ENCODE data around the gene CFAP54.
A peak's percentile ranks its signal among the peaks of the same experiment; 100 is the strongest.

CFAP54 gene

DNA sequence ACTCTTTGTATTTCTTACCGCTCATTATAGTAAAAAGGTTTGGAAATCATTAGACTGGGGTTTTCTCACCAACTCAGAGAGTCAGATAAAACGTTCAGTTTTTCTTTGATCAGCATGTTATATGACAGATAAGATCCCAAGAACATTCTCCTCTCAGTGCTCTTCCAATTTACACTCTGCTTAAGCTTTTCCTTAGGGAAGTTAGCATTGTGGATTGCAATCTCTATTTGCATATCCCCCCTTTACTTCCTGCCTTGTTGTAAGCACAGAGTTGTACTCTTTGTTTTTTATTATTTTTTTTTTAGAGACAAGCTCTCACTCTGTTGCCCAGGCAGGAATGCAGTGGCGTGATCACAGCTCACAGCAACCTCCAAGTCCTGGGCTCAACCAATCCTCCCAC lies 11.4 kb upstream of the CFAP54 start:
- Histone ChIP-seq H4K91ac (ENCODE audit: low read depth, low read length) (no peak overlapping the region), H3K36me3 (ENCODE audit: control insufficient read depth in 1 of 2, insufficient read depth in 2 of 2, low read length in 2 of 2) (no peaks in the 10 kb centered on the region), H2AK5ac (ENCODE audit: low read length) (no peak overlapping the region), H3K9me3 (ENCODE audit: insufficient read depth, low read depth, low read length) (no peaks in the 10 kb centered on the region), H4K8ac (ENCODE audit: low read depth, low read length) (no peak overlapping the region), H2BK12ac (ENCODE audit: low read length) (no peak overlapping the region), H3K9ac (ENCODE audit: low read length) (no peak overlapping the region), H3K4me3 (ENCODE audit: low read depth, low read length) (no peak overlapping the region), H3K79me2 (ENCODE audit: control insufficient read depth, insufficient read depth, low read length, poor library complexity) (no peaks in the 10 kb centered on the region), H3K4me2 (ENCODE audit: low read length) (no peak overlapping the region), H2BK120ac (ENCODE audit: insufficient read depth, low read length, poor library complexity) (no peak overlapping the region), H3K27ac (ENCODE audit: low read depth, low read length) (no peak overlapping the region), H2BK5ac (ENCODE audit: low read depth, low read length, poor library complexity) (no peak overlapping the region), H3K23ac (ENCODE audit: low read length) (no peak overlapping the region), H3K27me3 (ENCODE audit: insufficient read depth, low read length) (no peaks in the 10 kb centered on the region), H4K12ac (ENCODE audit: low read depth, low read length) (no peak overlapping the region), H3K79me1 (ENCODE audit: low read length) (no peaks in the 10 kb centered on the region), H3K18ac (ENCODE audit: low read length) (no peak overlapping the region), H3K14ac (ENCODE audit: low read length) (no peak overlapping the region), H3K4me1 (ENCODE audit: control insufficient read depth in 1 of 2, insufficient read depth in 2 of 2, low read length in 2 of 2) (no peaks in the 10 kb centered on the region), H3K4ac (ENCODE audit: low read depth, low read length) (no peak overlapping the region), H2AFZ (ENCODE audit: insufficient read depth, low read length, poor library complexity) (no peak overlapping the region)
- no peak for DNase-seq
- WGBS (ENCODE audit: extremely low coverage, insufficient coverage, insufficient read length): no CpG with 5 or more reads among the region's 3 CpGs

DNA sequence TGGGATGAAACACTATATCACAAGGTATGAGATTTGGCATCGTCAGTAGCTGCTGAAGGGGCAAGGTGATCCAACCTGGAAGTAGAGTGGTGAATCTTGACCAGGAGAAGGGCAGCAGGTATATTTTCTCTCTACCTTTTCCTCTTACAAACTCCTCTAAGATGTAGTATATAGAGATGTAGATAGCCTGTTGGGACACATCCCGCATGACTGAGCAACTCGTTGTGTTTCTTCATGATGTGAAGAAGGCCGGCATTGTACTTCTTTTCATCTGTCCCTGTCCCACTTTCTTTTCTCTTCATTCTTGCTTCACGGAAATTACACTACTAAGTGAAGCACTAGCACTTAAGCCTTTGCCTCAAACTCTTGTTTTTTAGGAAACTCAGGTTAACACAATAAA lies 7.3 kb upstream of the CFAP54 start:
- Histone ChIP-seq H3K14ac (ENCODE audit: low read length) (no peak overlapping the region), H2BK120ac (ENCODE audit: insufficient read depth, low read length, poor library complexity) (no peak overlapping the region), H3K27me3 (ENCODE audit: insufficient read depth, low read length) (no peaks in the 10 kb centered on the region), H3K79me2 (ENCODE audit: control insufficient read depth, insufficient read depth, low read length, poor library complexity) (no peaks in the 10 kb centered on the region), H2AFZ (ENCODE audit: insufficient read depth, low read length, poor library complexity) (no peak overlapping the region), H3K23ac (ENCODE audit: low read length) (no peak overlapping the region), H3K27ac (ENCODE audit: low read depth, low read length) (no peak overlapping the region), H4K91ac (ENCODE audit: low read depth, low read length) (no peak overlapping the region), H2BK5ac (ENCODE audit: low read depth, low read length, poor library complexity) (no peak overlapping the region), H2AK5ac (ENCODE audit: low read length) (no peak overlapping the region), H3K4me1 (ENCODE audit: control insufficient read depth in 1 of 2, insufficient read depth in 2 of 2, low read length in 2 of 2) (no peaks in the 10 kb centered on the region), H3K36me3 (ENCODE audit: control insufficient read depth in 1 of 2, insufficient read depth in 2 of 2, low read length in 2 of 2) (no peaks in the 10 kb centered on the region), H3K4me3 (ENCODE audit: low read depth, low read length) (no peak overlapping the region), H4K12ac (ENCODE audit: low read depth, low read length) (no peak overlapping the region), H3K4ac (ENCODE audit: low read depth, low read length) (no peak overlapping the region), H2BK12ac (ENCODE audit: low read length) (no peak overlapping the region), H4K8ac (ENCODE audit: low read depth, low read length) (no peak overlapping the region), H3K18ac (ENCODE audit: low read length) (no peak overlapping the region), H3K79me1 (ENCODE audit: low read length) (no peaks in the 10 kb centered on the region), H3K9ac (ENCODE audit: low read length) (no peak overlapping the region), H3K9me3 (ENCODE audit: insufficient read depth, low read depth, low read length) (no peaks in the 10 kb centered on the region), H3K4me2 (ENCODE audit: low read length) (no peak overlapping the region)
- DNase-seq: no peak
- no CpG with 5 or more reads among the region's 5 CpGs for WGBS (ENCODE audit: extremely low coverage, insufficient coverage, insufficient read length)

DNA sequence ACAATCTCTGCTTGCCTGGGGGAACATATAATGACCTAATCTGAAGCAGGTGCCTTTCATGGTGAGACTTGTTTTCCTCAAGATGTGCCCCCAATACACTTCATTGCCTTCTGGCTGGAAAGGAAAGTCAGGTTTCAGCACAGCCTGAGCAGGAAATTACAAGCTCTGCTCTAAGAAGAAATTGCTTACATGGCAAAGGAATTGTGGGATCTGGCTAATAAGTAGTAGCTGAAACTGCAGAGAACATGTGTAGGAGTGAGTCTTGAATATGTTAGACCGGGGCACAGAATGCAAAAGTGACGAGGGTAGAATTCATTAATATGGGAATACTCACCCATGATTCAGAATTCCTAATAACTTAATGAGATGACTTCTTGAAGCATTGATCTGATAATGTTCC lies 6.3 kb upstream of the CFAP54 start:
- no peak overlapping the region for H3K23ac ChIP-seq (ENCODE audit: low read length)
- no peaks in the 10 kb centered on the region for H3K36me3 ChIP-seq (ENCODE audit: control insufficient read depth in 1 of 2, insufficient read depth in 2 of 2, low read length in 2 of 2)
- no peak for DNase-seq
- no peak overlapping the region for H2BK120ac ChIP-seq (ENCODE audit: insufficient read depth, low read length, poor library complexity)
- no peak overlapping the region for H4K8ac ChIP-seq (ENCODE audit: low read depth, low read length)
- H4K12ac ChIP-seq (ENCODE audit: low read depth, low read length): no peak overlapping the region
- no peak overlapping the region for H3K14ac ChIP-seq (ENCODE audit: low read length)
- no peak overlapping the region for H3K4me3 ChIP-seq (ENCODE audit: low read depth, low read length)
- H2BK12ac ChIP-seq (ENCODE audit: low read length): no peak overlapping the region
- no peaks in the 10 kb centered on the region for H3K79me2 ChIP-seq (ENCODE audit: control insufficient read depth, insufficient read depth, low read length, poor library complexity)
- no peak overlapping the region for H3K4me2 ChIP-seq (ENCODE audit: low read length)
- H2AK5ac ChIP-seq (ENCODE audit: low read length): no peak overlapping the region
- H3K9me3 ChIP-seq (ENCODE audit: insufficient read depth, low read depth, low read length): no peaks in the 10 kb centered on the region
- H3K18ac ChIP-seq (ENCODE audit: low read length): no peak overlapping the region
- no peaks in the 10 kb centered on the region for H3K4me1 ChIP-seq (ENCODE audit: control insufficient read depth in 1 of 2, insufficient read depth in 2 of 2, low read length in 2 of 2)
- no peak overlapping the region for H3K27ac ChIP-seq (ENCODE audit: low read depth, low read length)
- H3K79me1 ChIP-seq (ENCODE audit: low read length): no peaks in the 10 kb centered on the region
- no peak overlapping the region for H2AFZ ChIP-seq (ENCODE audit: insufficient read depth, low read length, poor library complexity)
- no peak overlapping the region for H3K4ac ChIP-seq (ENCODE audit: low read depth, low read length)
- no peak overlapping the region for H4K91ac ChIP-seq (ENCODE audit: low read depth, low read length)
- H3K27me3 ChIP-seq (ENCODE audit: insufficient read depth, low read length): no peaks in the 10 kb centered on the region
- no peak overlapping the region for H3K9ac ChIP-seq (ENCODE audit: low read length)
- WGBS (ENCODE audit: extremely low coverage, insufficient coverage, insufficient read length): no CpG with 5 or more reads among the region's 2 CpGs
- H2BK5ac ChIP-seq (ENCODE audit: low read depth, low read length, poor library complexity): no peak overlapping the region

DNA sequence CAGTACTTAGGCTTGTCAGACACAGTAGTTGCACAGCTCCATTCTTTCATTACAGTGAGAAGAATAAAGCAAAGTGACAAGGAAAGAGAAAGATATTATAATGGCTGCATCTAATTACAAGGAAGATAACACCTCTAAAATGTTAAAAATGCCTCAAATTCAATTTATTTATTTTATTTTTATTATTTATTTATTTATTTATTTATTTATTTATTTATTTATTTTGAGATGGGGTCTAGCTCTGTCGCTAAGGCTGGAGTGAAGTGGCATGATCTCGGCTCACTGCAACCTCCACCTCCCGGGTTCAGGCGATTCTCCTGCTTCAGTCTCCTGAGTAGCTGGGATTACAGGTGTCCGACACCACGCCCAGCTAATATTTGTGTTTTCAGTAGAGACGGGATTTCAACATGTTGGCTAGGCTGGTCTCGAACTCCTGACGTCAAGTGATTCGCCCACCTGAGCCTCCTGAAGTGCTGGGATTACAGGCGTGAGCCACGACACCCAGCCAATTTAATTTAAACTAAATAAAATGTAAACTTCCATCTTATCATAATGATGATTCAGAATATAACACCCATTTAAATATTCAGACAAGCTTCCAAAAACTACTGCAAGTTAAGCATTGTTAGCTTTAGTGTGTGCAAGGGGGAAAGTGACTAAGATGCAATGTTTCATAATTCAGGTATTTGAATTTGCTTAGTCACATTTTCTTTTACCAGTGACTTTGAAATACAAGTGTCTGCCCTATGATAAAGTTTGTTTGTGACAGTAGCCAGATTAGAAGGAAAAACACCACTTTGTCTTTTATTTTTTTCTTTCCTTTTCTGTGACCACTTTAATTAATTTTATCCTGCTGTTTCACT lies 2.4 kb upstream of the CFAP54 start:
- no peak overlapping the region for H3K4ac ChIP-seq (ENCODE audit: low read depth, low read length)
- H2BK120ac ChIP-seq (ENCODE audit: insufficient read depth, low read length, poor library complexity): no peak overlapping the region
- no peak overlapping the region for H3K4me2 ChIP-seq (ENCODE audit: low read length)
- no peak overlapping the region for H3K9ac ChIP-seq (ENCODE audit: low read length)
- no peak overlapping the region for H2AFZ ChIP-seq (ENCODE audit: insufficient read depth, low read length, poor library complexity)
- H3K27me3 ChIP-seq (ENCODE audit: insufficient read depth, low read length): no peaks in the 10 kb centered on the region
- no peak overlapping the region for H2BK12ac ChIP-seq (ENCODE audit: low read length)
- H3K4me1 ChIP-seq (ENCODE audit: control insufficient read depth in 1 of 2, insufficient read depth in 2 of 2, low read length in 2 of 2): peaks cover 0 to 3% of the 10 kb centered on the region in 2 experiments
- no peaks in the 10 kb centered on the region for H3K79me2 ChIP-seq (ENCODE audit: control insufficient read depth, insufficient read depth, low read length, poor library complexity)
- H3K9me3 ChIP-seq (ENCODE audit: insufficient read depth, low read depth, low read length): no peaks in the 10 kb centered on the region
- no peak overlapping the region for H4K8ac ChIP-seq (ENCODE audit: low read depth, low read length)
- H3K14ac ChIP-seq (ENCODE audit: low read length): no peak overlapping the region
- no peak overlapping the region for H2AK5ac ChIP-seq (ENCODE audit: low read length)
- no peak overlapping the region for H4K12ac ChIP-seq (ENCODE audit: low read depth, low read length)
- H3K79me1 ChIP-seq (ENCODE audit: low read length): no peaks in the 10 kb centered on the region
- no peak overlapping the region for H3K23ac ChIP-seq (ENCODE audit: low read length)
- peak; percentile 34 to 79 for DNase-seq
- WGBS (ENCODE audit: extremely low coverage, insufficient coverage, insufficient read length): no CpG with 5 or more reads among the region's 12 CpGs
- no peak overlapping the region for H2BK5ac ChIP-seq (ENCODE audit: low read depth, low read length, poor library complexity)
- H3K27ac ChIP-seq (ENCODE audit: low read depth, low read length): no peak overlapping the region
- no peak overlapping the region for H3K4me3 ChIP-seq (ENCODE audit: low read depth, low read length)
- H4K91ac ChIP-seq (ENCODE audit: low read depth, low read length): no peak overlapping the region
- H3K36me3 ChIP-seq (ENCODE audit: control insufficient read depth in 1 of 2, insufficient read depth in 2 of 2, low read length in 2 of 2): no peaks in the 10 kb centered on the region
- H3K18ac ChIP-seq (ENCODE audit: low read length): no peak overlapping the region

Data from trophoblast cell (in vitro differentiated cells and primary cell).